Cardiac muscle cell (in vitro differentiated cells and primary cell): ENCODE measurements around the gene CDC42SE2. TPM values are rescaled to one million over a fixed set of nuclear protein-coding genes. Genes with fewer than 3 reads are reported as not detected.
A peak's percentile ranks its signal among the peaks of the same experiment; 100 is the strongest.

Source experiments
- DNase-seq, 2 donors: peaks; one replicate each; pipeline versions ENCODE4 v3.0.0 to v3.0.0-alpha.2; 2010 to 2017; ENCODE audit warnings: low read depth in 1 of 2, low spot score in 1 of 2
- H3K27ac ChIP-seq: fragments of 200-600 bp; sonication (generic); 2 replicates; pipeline ENCODE4 v1.5.1; 2016
- H3K27me3 ChIP-seq: fragments of 200-600 bp; sonication (generic); 2 replicates; pipeline ENCODE4 v1.6.0; 2016; ENCODE audit warnings: control low read depth
- H3K36me3 ChIP-seq: fragments of 200-600 bp; sonication (generic); 2 replicates; pipeline ENCODE4 v1.5.1; 2016; ENCODE audit warnings: control low read depth
- H3K4me1 ChIP-seq: fragments of 200-600 bp; sonication (generic); 2 replicates; pipeline ENCODE4 v1.8.1; 2017; ENCODE audit warnings: low read depth, mild to moderate bottlenecking, mixed run types
- H3K4me3 ChIP-seq: fragments of 200-600 bp; sonication (generic); 2 replicates; pipeline ENCODE4 v1.5.1; 2016; ENCODE audit warnings: mild to moderate bottlenecking
- H3K9me3 ChIP-seq: fragments of 200-600 bp; sonication (generic); 2 replicates; pipeline ENCODE4 v1.5.1; 2017; ENCODE audit warnings: low read depth, mild to moderate bottlenecking, control low read depth
- CTCF ChIP-seq: IDR thresholded peaks from 2 replicates; pipeline ENCODE4 v1.5.1; 2012; ENCODE audit warnings: low read depth, mild to moderate bottlenecking, low read length
- polyA plus RNA-seq: library from polyadenylated mRNA; unstranded; fragments of >200 nt; fragmentation: Nextera tagmentation; extraction: Ambion mirVana; gene quantifications from 2 replicates; pipeline ENCODE4 v1.2.1, GENCODE V29; 2016
- total RNA-seq: library from RNA; depleted of rRNA; stranded (reverse); fragments of >200 nt; gene quantifications from 2 replicates; pipeline ENCODE4 v1.2.3, GENCODE V29; 2016

Gene CDC42SE2
- total and polyA plus RNA-seq, 2 experiments from 2014 or later: 15.2 to 24.1 TPM

DNA sequence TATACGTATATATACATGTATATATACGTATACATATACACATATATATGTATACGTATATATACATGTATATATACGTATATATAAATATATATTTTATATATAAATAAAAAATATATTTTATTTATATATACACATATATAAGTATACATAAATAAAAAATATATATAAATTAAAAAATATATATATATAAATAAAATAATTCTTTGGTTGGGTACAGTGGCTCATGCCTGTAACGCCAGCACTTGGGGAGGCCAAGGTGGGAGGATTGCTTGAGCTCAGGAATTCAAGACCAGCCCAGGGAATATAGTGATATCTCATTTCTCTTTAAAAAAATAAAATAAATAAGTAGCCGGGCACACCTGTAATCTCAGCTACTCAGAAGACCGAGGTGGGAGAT is 155.0 kb downstream of the CDC42SE2 start:
- Histone ChIP-seq H3K4me3 (no peak overlapping the region), H3K27me3 (no peaks in the 10 kb centered on the region), H3K4me1 (no peaks in the 10 kb centered on the region), H3K9me3 (no peaks in the 10 kb centered on the region), H3K36me3 (peaks cover 5% of the 10 kb centered on the region), H3K27ac (no peak overlapping the region)
- no peak for DNase-seq
- TF ChIP-seq CTCF: no peak

GRCh38 chr5:131419877-131420276 is 156.0 kb downstream of the CDC42SE2 start:
- Histone ChIP-seq H3K4me3 (no peak overlapping the region), H3K27me3 (no peaks in the 10 kb centered on the region), H3K9me3 (no peaks in the 10 kb centered on the region), H3K27ac (peak overlapping the region; percentile 26), H3K36me3 (peaks cover 5% of the 10 kb centered on the region), H3K4me1 (no peaks in the 10 kb centered on the region)
- no peak for DNase-seq
- no peak for TF ChIP-seq CTCF

- DNase-seq: peak; percentile 49 to 59
- H3K4me1 ChIP-seq: no peaks in the 10 kb centered on the region
- no peak overlapping the region for H3K27ac ChIP-seq
- H3K36me3 ChIP-seq: peaks cover 12% of the 10 kb centered on the region
- H3K9me3 ChIP-seq: no peaks in the 10 kb centered on the region
- no peak overlapping the region for H3K4me3 ChIP-seq
- peak; percentile 65 for TF ChIP-seq CTCF
- H3K27me3 ChIP-seq: no peaks in the 10 kb centered on the region
These were observed 159.2 kb downstream of the CDC42SE2 start for GRCh38 chr5:131423056-131423455.

GRCh38 chr5:131426011-131426410 is 162.2 kb downstream of the CDC42SE2 start:
- Histone ChIP-seq H3K27me3 (no peaks in the 10 kb centered on the region), H3K27ac (no peak overlapping the region), H3K4me1 (no peaks in the 10 kb centered on the region), H3K4me3 (no peak overlapping the region), H3K36me3 (peaks cover 27% of the 10 kb centered on the region), H3K9me3 (no peaks in the 10 kb centered on the region)
- no peak for TF ChIP-seq CTCF
- peak in 1 of 2 donors; percentile 9 for DNase-seq

- Histone ChIP-seq H3K4me1 (no peaks in the 10 kb centered on the region), H3K27ac (no peak overlapping the region), H3K36me3 (peaks cover 41% of the 10 kb centered on the region), H3K9me3 (no peaks in the 10 kb centered on the region), H3K27me3 (no peaks in the 10 kb centered on the region), H3K4me3 (no peak overlapping the region)
- DNase-seq: peak in 1 of 2 donors; percentile 19
- TF ChIP-seq CTCF: no peak
These were observed 166.9 kb downstream of the CDC42SE2 start for GRCh38 chr5:131430794-131431193.

GRCh38 chr5:131431794-131432193 is 167.9 kb downstream of the CDC42SE2 start:
- H3K9me3 ChIP-seq: no peaks in the 10 kb centered on the region
- no peaks in the 10 kb centered on the region for H3K27me3 ChIP-seq
- peaks cover 37% of the 10 kb centered on the region for H3K36me3 ChIP-seq
- DNase-seq: no peak
- TF ChIP-seq CTCF: no peak
- no peak overlapping the region for H3K27ac ChIP-seq
- H3K4me1 ChIP-seq: no peaks in the 10 kb centered on the region
- H3K4me3 ChIP-seq: no peak overlapping the region
